GM15510 (cell line): ENCODE data around the gene TBRG4.

Source experiments
- POLR2A ChIP-seq: IDR thresholded peaks from 3 replicates; pipeline ENCODE4 v1.6.1; 2011; ENCODE audit warnings: borderline replicate concordance; ENCODE audit not compliant: insufficient read length; ENCODE audit errors: extremely low read depth

Gene TBRG4

DNA sequence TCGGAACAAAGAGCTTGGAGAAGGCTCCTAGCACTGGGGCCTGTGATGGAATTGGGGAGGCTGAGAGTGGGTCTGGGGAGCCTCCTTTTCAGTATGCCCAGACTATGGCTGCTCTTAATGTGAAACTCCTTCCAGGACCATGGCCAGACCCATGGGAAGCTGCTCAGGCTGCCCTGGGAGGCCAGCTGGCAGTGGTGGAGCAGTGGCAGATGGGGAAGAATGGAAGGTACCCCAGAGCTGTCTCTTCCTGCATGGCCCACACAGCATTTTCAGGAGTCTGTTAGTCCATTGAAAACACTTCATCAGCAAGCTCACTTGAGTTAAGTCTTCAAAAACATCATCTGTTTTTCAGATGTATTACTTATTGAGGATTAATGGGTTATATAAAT lies 41.2 kb downstream of the TBRG4 start:
- TF ChIP-seq POLR2A, result no peak

DNA sequence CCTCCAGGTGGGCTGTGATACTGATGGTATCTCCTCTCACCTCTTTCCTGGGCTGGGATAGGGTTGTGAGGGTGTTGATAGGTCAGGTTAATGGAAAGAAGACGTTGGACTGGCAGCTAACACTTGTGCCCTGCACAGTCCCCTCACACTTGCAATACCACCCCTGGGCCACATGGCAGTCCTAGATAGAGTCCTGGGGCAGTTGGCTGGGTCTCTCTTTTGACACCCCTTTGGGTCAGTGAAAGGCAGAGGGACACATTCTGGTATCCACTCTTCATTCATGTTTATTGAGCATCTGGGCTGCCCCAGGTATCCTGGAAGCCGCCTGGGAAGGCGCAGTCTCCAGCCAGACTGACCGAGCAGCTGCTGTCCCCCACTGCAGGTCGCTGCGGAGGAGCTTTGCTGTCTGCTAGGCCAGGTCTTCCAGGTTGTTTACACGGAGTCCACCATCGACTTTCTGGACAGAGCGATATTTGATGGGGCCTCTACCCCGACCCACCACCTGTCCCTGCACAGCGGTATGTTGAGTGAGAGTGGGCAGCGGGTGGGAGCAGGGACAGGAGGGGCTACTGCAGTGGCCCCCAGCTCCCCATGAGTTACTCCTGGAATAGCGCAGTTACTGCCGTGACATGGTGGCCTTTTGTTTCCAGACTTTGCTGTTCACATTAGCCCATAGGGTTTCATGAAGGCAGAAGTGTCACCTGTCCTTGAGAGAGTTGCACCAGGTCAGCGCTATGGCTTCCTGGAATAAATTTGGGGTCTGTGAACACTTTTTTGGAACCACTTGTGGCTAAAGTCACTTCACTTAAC lies 41.8 kb downstream of the TBRG4 start:
- TF ChIP-seq POLR2A, result no peak

DNA sequence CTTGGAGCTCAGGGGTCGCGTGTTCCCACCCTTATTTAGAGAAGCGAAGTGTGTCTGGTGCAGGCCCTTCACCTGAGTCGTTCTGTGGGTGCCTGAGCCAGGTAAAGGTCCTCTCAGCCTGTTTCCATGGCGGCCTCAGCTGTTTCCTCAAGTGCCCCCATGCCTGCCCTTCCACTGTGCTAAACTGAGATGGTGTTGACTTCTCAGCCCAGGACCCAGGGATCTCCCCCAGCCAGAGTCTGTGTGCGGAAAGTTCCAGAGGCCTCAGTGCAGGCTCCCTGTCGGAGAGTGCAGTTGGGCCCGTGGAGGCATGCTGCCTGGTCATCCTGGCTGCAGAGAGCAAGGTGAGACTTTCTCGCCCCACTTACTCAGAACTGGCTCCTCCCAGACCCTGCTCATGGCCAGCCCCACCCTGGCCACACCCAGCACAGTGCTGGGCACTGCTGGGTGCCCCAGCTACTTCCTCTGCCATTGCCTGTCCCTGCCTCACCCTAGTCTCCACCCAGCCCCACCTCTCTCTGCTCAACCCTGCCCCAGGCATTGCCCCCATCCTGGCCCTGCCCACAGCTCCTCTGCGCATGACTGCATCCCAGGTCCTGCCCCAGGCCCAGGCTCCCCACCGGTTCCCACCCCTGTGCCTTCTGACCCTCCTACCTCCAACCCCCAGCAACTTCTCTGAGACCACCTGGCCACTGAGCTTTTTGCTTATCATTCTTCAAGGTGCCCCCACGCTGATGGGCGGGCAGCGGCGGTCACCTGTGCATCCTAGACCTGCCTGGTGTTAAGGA lies 43.1 kb downstream of the TBRG4 start:
- no peak for TF ChIP-seq POLR2A

DNA sequence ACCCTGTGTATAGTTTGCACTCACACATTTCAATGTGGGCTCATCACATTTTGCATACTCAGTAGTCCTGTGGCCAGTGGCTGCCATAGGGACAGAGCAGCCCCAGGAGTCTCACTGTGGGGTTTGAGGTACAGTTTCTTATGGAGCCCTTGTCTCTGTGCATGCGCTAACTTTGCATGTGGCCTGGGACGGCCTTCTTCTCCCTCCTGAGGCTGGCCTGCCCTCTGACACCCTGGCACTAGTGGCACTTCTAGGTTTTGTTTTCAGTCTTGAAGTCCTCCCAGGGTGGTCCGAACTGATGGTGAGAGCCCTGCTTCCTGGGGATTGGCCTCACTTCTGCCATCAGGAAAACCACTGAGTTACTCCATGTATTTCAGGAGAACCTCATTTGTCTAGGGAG lies 43.9 kb downstream of the TBRG4 start:
- TF ChIP-seq POLR2A, result no peak

DNA sequence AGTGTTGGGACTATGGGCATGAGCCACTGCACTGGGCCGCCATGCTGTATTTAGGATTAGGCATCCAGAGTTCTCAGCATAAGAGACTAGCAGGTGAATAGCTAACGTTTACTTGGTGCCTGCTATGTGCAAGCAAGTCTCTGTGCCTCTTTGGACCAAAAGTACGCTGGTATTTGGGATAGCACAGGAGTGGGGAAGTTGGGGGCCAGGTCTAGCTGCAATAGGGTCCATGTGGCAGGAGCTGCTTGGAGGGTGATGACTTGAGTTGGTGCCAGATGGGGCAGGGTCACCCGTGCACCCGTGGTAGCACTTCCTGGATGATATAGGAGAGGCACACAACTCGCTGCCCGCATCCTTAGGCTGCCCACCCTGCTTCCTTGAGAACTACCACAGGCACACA lies 45.1 kb downstream of the TBRG4 start:
- TF ChIP-seq POLR2A, result no peak

DNA sequence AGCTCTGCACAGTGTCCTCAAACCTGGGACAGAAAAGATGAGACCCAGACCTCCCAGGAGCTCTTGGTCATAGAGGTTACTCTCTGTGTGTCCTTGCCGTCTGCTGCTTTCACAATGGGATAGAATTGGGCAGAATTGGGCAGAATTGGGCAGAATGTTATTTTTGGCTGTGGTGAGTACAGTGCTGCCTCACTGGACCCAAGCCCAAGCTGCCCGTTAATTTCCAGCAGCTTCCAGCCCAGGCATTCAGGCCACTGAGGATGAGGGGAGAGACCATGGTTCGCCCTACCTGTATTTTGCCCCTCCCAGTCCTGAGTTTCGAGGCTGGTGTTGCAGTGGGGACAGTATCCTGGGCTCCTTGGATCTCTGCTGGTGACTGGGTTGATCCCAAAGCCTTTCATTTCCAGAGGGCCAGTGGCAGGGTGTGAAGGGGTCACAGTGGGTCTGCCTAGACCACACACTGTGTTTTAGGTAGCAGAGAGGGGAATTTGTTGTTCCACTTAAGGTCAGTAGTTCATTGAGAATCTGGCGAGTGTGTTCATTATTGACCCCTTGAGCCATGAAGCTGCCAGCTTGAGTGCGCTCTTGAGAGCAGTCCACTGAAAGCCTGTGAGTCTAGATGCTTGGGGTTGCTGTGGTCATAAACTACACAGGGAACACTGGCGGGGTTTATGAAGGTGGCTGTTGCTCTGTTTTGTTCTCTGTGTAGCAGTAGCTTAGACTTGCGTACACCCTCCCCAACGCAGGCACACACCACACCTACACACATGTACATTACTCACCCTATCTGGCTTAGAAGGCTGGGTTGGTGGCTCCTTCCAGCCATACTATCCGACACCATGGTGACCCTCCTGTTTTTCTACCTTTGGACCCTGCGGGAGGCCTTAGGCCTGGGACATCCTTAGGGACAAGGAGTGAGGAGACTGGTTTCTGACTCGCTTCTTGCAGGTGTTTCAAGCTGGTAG lies 46.2 kb downstream of the TBRG4 start:
- TF ChIP-seq POLR2A, result no peak

DNA sequence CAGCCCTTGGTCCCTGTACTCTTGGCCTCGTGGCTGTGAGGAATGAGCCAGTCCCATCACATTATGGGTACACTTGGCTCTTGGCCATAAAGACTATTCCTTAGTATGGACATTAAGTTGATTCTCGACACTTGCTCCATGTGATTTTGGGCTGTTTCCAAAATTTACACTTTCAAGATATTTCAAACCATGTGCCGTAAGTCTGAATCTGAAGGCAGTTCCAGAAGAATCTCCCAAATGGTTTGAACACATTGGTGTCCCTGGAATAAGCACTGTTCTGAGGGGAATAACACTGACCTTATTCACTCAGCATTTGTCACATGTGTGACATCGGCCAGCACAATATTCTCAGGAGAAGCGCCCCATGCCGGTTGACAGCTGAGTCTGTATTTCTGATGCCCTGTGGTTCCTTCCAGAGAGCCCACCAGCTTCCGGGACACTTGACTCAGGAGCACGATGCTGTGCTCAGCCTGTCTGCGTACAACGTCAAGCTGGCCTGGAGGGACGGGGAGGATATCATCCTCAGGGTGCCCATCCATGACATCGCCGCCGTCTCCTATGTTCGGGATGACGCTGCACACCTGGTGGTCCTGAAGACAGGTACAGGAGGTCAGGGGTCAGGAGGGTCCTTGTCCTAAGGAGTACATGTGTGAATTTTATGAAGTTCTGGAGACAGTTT lies 47.3 kb downstream of the TBRG4 start:
- no peak for TF ChIP-seq POLR2A

DNA sequence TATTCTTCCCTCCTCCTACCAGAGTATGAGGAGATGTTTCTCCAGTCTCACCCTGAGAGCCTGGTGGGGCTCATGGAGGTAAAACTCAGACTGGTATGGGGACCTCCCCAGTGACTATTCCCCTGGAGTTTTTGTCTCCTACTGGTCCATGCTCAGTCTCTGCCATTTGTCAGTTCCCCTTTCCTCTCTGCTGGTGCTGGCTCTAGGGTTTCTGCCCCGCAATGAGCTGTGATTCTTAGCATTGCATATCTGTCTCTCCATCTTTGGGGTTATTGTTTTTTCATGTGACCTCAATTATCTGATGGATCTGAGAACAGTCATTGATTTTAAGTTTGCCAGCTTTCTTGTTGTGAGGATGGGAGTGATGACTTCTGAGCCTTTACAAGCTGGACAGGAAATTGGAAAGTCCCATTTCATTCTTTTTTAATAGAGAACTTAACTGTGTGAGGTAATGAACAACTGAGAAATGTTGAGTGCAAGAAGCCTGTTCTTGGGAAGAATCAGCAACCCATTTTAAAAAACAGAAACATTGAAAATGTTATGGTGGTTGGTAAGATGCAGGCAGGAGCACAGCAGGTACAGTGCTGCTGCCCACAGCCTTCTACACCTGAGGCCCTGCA lies 49.6 kb downstream of the TBRG4 start:
- no peak for TF ChIP-seq POLR2A

DNA sequence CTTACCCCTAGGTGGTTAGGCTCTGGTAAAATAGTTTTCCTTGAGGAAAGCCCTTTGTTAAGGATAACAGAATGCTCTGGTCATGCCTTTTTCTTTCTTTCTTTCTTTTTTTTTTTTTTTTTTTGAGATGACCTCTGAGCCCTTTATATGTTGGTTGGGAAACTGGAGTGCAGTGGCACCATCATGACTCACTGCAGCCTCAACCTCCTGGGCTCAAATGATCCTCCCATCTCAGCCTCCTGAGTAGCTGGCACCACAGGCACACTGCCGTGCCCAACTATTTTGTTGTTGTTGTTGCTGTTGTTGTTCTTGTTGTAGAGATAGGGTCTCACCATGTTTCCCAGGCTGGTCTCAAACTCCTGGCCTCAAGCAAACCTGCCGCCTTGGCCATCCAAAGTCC lies 50.1 kb downstream of the TBRG4 start:
- TF ChIP-seq POLR2A, result no peak

DNA sequence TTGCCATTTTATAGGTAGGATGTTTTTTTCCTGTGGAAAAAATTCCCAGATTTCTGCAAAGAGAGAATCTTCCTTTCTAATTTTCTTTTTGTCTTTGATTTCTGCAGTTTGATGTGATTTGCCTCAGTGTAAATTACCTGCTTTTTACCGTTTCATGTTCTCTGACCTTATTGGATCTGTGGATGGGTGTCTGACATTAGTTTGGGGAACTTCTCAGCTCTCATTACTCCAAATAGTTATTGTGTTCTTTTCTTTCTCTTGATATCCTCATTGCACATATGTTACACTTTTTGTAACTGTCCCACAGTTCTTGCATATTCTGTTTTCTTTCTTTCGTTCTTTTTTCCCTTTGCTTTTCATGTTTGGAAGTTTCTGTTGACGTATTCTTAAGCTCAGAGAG lies 51.2 kb downstream of the TBRG4 start:
- TF ChIP-seq POLR2A, result no peak

DNA sequence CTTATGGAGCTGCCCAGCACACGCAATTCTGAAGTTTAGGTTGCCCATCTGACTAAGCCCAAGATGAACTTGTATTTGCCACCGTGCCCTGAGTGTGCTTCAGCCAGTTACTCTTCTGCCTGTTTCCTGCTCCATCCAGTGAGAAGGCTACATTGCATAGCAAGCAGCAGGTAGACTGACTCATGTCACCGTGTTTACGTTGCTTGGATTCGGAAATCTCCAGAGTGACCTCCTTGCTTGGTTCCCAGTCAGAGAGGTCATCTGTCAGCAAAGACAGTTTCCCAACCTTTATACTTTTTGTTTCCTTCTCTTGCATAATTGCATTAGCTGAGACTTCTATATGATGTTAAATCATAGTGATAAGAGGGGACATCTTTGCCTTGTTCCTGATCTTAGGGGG lies 53.6 kb downstream of the TBRG4 start:
- TF ChIP-seq POLR2A, result no peak

DNA sequence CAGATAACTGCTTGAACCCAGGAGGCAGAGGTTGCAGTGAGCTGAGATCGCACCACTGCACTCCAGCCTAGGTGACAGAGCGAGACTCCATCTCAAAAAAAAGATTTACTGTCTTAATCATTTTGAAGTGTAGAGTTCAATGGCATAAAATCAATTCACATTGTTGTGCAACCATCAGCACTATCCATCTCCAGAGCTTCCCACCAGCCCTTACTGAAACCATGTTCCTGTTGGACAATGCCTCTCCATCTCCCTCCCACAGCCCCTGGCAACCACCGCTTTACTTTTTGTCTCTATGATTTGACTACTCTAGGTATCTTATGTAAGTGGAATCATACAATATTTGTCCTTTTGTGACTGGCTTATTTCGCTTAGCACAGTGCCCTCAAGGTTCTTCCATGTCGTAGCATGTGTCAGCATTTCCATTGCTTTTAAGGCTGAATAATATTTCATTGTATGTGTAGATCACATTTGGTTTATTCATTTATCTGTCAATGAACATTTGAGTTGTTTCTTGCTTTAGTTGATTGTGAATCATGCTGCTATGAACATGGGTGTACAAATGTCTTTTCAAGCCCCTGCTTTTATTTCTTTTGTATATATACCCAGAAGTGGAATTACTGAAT lies 55.8 kb downstream of the TBRG4 start:
- no peak for TF ChIP-seq POLR2A

DNA sequence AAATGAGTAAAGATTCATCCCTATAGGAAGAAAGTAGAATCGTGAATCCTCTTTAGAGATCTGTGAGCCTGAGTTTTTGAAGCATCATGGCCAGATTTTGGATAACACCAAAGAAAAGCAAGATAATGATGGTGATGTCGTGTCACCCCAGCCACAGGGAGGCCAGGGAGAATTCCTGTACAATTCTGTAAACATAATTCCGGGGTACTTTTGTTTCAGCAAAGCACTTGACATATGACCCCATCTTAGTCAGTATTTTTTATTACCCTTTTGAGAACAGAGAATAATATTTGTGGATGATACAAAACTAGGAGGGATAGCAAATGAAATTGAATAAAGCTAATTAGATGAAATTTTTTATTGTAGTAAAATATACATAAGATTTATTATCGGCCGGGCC lies 56.5 kb downstream of the TBRG4 start:
- no peak for TF ChIP-seq POLR2A
